Loucy (cell line): ENCODE measurements around the gene GJB3.

Experiments
- H2AFZ ChIP-seq: fragments of 200-600 bp; sonication (generic); 2 replicates; pipeline ENCODE4 v1.6.0; 2016; ENCODE audit warnings: antibody characterized with exemption, mild to moderate bottlenecking, low read length, moderate library complexity
- H3F3A ChIP-seq: fragments of 200-600 bp; 2 replicates; pipeline ENCODE4 v1.6.0; 2016; ENCODE audit warnings: antibody characterized with exemption, low read depth, mild to moderate bottlenecking
- H3K27me3 ChIP-seq: fragments of 200-600 bp; sonication (generic); 2 replicates; pipeline ENCODE4 v1.6.1; 2014; ENCODE audit warnings: low read length, mild to moderate bottlenecking; ENCODE audit not compliant: insufficient read depth, poor library complexity, severe bottlenecking
- H3K36me3 ChIP-seq: fragments of 200-600 bp; sonication (generic); 2 replicates; pipeline ENCODE4 v1.6.1; 2016; ENCODE audit warnings: low read length; ENCODE audit not compliant: insufficient read depth
- H3K4me1 ChIP-seq: fragments of 200-600 bp; sonication (generic); 2 replicates; pipeline ENCODE4 v1.5.1; 2014; ENCODE audit warnings: low read length, mild to moderate bottlenecking; ENCODE audit not compliant: insufficient read depth, poor library complexity, severe bottlenecking
- H3K4me2 ChIP-seq: fragments of 200-600 bp; sonication (generic); 2 replicates; pipeline ENCODE4 v1.6.0; 2014; ENCODE audit warnings: antibody characterized with exemption, low read length, low read depth, mild to moderate bottlenecking; ENCODE audit not compliant: poor library complexity, severe bottlenecking
- H3K4me3 ChIP-seq: fragments of 200-600 bp; sonication (generic); 2 replicates; pipeline ENCODE4 v1.5.1; 2014; ENCODE audit warnings: low read length, mild to moderate bottlenecking, mixed read lengths; ENCODE audit not compliant: poor library complexity, severe bottlenecking
- H3K79me2 ChIP-seq: fragments of 200-600 bp; sonication (generic); 2 replicates; pipeline ENCODE4 v1.6.1; 2014; ENCODE audit warnings: low read length; ENCODE audit not compliant: insufficient read depth
- H3K9ac ChIP-seq: fragments of 200-600 bp; sonication (generic); 2 replicates; pipeline ENCODE4 v1.6.0; 2014; ENCODE audit warnings: mild to moderate bottlenecking, low read depth, low read length, moderate library complexity; ENCODE audit not compliant: poor library complexity, severe bottlenecking
- H3K9me2 ChIP-seq: fragments of 200-600 bp; sonication (generic); replicated peaks from 2 replicates; pipeline ENCODE4 v1.6.1; 2016; ENCODE audit warnings: low read depth, low read length, mixed read lengths
- H3K9me3 ChIP-seq: fragments of 200-600 bp; sonication (generic); 2 replicates; pipeline ENCODE4 v1.6.1; 2014; ENCODE audit warnings: mild to moderate bottlenecking, antibody characterized with exemption, low read length, low read depth; ENCODE audit not compliant: insufficient read depth
- H4K20me1 ChIP-seq: fragments of 200-600 bp; sonication (generic); 2 replicates; pipeline ENCODE4 v1.6.0; 2014; ENCODE audit warnings: antibody characterized with exemption, low read length, mild to moderate bottlenecking; ENCODE audit not compliant: insufficient read depth, poor library complexity, severe bottlenecking
- CTCF ChIP-seq: fragments of 200-600 bp; sonication (generic); conservative IDR thresholded peaks from 2 replicates; pipeline ENCODE4 v1.5.1; 2014; ENCODE audit warnings: mild to moderate bottlenecking, antibody characterized with exemption, low read length
- EZH2phosphoT487 ChIP-seq: fragments of 200-600 bp; IDR thresholded peaks from 2 replicates; pipeline ENCODE4 v1.6.1; 2018; ENCODE audit warnings: antibody characterized with exemption, mild to moderate bottlenecking, moderate library complexity, borderline replicate concordance

GJB3 gene

GRCh38 chr1:34792424-34792823 is 11.4 kb downstream of the GJB3 start:
- Histone ChIP-seq H2AFZ (no peak overlapping the region), H4K20me1 (no peaks in the 10 kb centered on the region), H3K79me2 (no peaks in the 10 kb centered on the region), H3K9me2 (no peaks in the 10 kb centered on the region), H3K4me1 (no peaks in the 10 kb centered on the region), H3K27me3 (no peaks in the 10 kb centered on the region), H3K36me3 (no peaks in the 10 kb centered on the region), H3K4me2 (no peak overlapping the region), H3K4me3 (no peak overlapping the region), H3K9ac (no peak overlapping the region), H3F3A (no peaks in the 10 kb centered on the region), H3K9me3 (no peaks in the 10 kb centered on the region)
- TF ChIP-seq CTCF (no peak), EZH2phosphoT487 (no peak)

DNA sequence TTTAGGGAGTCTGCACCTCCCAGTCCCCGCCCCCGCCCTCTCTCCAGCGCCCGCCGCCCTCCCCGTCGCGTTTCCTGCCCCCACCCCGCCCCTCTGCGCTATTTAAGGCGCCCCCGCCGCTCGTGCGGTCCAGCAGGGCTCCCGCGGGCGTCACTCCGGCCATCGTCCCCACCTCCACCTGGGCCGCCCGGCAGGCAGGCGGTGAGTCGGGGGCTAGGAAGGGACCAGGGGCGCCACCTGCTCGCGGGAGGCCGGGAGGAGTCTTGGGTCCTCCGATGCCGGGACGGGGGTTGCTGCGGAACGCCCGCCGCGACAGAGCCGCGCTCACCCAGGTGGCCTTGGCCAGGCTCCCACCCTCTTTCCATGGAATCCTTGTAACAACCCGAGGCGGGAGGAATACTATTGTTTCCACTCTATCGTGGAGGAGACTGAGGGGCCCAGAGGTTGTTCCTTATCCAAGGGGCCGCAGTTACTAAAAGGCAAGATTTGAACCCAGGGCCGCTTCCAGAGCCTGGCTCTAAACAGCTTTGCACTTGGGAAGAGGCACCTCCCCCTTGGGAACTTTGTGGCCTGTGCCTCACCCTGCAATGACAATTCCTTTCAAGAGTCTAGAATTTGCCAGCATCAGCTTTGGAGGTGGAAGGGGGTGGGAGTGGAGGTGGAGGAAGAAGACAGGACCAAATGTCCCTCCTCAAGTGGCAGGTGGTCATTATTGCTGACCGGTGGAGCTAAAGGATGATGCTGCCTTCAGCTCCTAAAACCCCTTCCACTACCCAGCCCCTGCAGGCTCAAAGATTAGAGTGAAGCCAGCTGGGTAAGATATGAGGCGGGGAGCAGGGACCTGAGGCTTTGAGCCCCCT is 12.1 kb downstream of the GJB3 start, which contains the start of gene GJA4:
Gene GJA4, plus strand, starts transcription at position 132 of the 860 bp plus-strand sequence. CDS start 1,215 bp downstream, outside the sequence.
- no peaks in the 10 kb centered on the region for H3K9me2 ChIP-seq
- no peaks in the 10 kb centered on the region for H4K20me1 ChIP-seq
- no peaks in the 10 kb centered on the region for H3F3A ChIP-seq
- H3K4me3 ChIP-seq: no peak within 1 kb of the TSS
- H3K9me3 ChIP-seq: no peaks in the 10 kb centered on the region
- no peaks in the 10 kb centered on the region for H3K27me3 ChIP-seq
- no peak for TF ChIP-seq CTCF
- TF ChIP-seq EZH2phosphoT487: no peak
- H3K4me2 ChIP-seq: no peak within 1 kb of the TSS
- no peaks in the 10 kb centered on the region for H3K79me2 ChIP-seq
- no peaks in the 10 kb centered on the region for H3K36me3 ChIP-seq
- no peaks in the 10 kb centered on the region for H3K4me1 ChIP-seq
- no peak within 1 kb of the TSS for H2AFZ ChIP-seq
- no peak within 1 kb of the TSS for H3K9ac ChIP-seq

DNA sequence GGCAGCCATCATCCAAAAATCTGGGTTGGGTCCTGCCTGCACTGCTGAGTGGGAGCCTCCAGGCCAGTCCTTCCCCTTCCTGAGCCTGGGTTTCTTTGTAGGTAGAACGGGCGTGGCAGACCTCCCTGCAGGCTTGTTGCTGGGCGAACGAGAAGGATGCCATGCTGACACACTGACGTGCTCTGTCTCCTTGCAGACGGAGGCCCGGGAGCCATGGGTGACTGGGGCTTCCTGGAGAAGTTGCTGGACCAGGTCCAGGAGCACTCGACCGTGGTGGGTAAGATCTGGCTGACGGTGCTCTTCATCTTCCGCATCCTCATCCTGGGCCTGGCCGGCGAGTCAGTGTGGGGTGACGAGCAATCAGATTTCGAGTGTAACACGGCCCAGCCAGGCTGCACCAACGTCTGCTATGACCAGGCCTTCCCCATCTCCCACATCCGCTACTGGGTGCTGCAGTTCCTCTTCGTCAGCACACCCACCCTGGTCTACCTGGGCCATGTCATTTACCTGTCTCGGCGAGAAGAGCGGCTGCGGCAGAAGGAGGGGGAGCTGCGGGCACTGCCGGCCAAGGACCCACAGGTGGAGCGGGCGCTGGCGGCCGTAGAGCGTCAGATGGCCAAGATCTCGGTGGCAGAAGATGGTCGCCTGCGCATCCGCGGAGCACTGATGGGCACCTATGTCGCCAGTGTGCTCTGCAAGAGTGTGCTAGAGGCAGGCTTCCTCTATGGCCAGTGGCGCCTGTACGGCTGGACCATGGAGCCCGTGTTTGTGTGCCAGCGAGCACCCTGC is 13.2 kb downstream of the GJB3 start:
- Histone ChIP-seq H3K36me3 (no peaks in the 10 kb centered on the region), H3K4me3 (no peak overlapping the region), H4K20me1 (no peaks in the 10 kb centered on the region), H3K4me2 (no peak overlapping the region), H3K9ac (no peak overlapping the region), H3F3A (no peaks in the 10 kb centered on the region), H2AFZ (no peak overlapping the region), H3K4me1 (no peaks in the 10 kb centered on the region), H3K9me3 (no peaks in the 10 kb centered on the region), H3K27me3 (no peaks in the 10 kb centered on the region), H3K9me2 (no peaks in the 10 kb centered on the region), H3K79me2 (no peaks in the 10 kb centered on the region)
- no peak for TF ChIP-seq EZH2phosphoT487
- no peak for TF ChIP-seq CTCF
